HG03066 (cell line): ENCODE data around the gene ENPP7.

Experiments
- ATAC-seq: cut with Tn5 transposase; IDR thresholded peaks from one replicate; pipeline ENCODE4 v1.9.1; 2021; ENCODE audit warnings: low read depth; ENCODE audit not compliant: unreplicated experiment

ENPP7 gene

DNA sequence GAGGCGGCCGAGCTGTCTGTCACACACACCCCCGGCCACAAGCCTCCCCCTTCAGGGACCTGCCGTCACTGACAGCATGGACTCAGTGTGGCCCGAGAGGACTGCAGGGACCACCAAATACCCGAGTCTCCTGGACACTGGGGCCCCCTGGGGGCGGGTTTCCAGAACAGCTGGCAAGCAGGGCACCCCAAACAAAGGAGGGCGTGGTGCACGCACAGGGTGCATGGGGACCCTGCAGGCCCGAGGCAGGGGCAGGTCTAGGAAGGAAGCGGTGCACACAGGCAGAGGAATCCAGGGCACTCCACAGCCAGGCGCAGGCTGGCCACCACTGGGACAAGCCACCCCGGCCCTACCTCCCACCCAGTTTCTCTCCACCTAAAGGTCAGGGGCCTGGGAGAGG is 28.7 kb upstream of the ENPP7 start:
- no peak for ATAC-seq

GRCh38 chr17:79702550-79703236 is 28.1 kb upstream of the ENPP7 start:
- ATAC-seq: no peak

DNA sequence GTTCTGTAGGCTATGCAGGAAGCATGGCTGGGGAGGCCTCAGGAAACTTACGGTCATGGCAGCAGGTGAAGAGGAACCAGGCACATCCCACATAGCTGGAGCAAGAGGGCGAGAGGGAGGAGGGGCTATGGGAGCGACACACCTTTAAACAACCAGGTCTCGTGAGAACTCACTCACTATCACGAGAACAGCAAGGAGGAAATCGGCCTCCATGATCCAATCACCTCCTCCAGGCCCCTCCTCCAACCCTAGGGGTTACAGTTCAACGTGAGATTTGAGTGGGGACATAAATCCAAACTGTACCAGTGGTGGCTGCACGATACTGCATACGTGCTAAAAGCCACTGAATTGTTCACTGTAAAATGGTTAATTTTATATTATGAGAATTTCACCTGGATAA is 26.1 kb upstream of the ENPP7 start:
- ATAC-seq: no peak

DNA sequence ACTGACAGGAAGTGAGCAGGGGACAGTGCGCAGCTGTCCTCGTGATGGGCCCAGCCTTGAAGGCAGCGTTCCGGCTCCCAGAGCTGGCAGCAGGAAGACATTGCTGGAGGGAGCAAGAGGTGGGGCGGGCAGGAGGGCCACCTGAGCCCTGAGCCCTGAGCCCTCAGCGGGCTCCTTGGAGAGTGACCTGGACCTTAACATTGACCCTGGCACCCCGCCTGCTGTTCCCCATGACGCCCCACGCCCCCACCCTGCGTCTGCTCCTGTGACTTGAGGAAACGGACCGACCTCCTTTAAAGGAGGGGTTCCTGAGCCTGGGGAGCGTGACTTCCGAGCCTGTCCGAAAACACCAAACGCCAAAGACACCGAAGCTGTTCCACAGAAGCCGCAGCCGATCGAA is 25.1 kb upstream of the ENPP7 start:
- ATAC-seq: no peak

DNA sequence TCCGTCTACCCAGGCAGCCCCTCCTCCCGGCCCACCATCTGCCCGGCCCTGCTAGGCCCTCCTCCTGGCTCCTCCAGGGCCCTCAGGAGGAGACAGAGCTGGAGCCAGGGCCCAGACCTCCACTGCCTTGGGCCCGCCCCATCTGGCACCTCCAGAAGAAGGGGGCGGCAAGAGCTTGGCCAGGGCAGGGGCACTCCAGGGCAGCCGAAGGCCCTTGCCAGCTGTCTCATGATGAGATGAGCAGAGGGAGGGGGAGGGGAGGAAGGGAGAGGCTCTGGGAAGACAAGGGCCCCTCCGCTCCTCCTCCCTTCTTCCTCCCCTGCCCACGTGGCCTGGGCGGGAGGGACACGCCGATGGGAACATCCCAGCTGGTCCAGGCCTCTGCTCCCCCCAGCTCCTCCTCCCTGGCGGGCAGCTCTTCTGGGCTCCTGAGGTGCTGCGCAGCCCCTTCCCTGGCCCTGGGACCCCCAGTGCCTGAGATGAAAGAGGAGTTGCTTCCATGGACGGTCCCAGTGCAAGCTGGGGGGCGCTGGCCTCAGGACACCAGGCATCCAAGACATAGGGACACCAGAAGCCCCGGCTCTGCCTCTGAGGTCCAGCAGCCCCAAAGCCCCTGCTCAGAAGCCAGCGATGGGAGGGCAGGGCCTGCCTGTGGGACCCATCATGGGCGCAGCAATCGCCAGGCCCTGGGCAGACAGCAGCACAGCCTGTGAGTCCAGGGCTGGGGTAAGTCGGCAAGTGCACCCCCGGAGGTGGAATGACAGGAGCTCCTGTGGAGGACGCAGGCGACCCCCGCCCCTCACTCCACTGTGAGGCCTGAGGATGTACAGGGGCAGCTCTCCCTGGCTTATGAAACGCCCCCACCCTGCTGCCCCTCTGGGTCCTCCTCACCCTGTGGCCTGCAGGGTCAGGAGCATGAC is 23.6 kb upstream of the ENPP7 start:
- ATAC-seq: no peak

- no peak for ATAC-seq
Measured at GRCh38 chr17:79707931-79708891, 22.5 kb upstream of the ENPP7 start.

DNA sequence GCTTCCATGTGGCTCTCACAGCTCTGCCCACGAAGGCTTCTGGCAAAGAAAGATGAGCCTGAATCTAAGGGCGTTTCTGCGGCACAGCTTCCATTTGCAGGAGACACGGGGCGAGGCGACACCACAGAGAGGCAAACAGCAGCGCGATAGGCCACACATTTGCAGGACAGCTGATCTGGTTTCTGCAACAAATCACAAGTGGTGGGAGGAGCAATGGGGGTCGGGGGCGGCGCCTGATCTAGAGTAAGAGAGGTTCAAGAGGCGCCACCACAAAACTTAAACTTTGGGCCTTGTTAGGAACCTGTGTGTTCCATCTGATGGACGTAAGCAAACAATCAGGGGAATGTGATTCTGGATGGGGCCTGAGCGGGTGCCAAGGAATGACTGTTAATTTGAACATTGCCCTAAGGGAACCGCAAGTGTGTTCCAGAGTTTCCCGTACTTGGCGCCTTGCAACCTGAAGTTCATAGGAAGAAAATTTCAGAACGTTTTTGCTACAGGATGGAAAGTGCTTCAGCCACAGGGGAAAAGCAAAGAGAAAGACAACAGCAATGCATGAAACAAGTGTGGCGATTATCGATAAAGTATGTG is 18.9 kb upstream of the ENPP7 start:
- ATAC-seq: no peak

- no peak for ATAC-seq
Measured at GRCh38 chr17:79713391-79713790, 17.4 kb upstream of the ENPP7 start.

DNA sequence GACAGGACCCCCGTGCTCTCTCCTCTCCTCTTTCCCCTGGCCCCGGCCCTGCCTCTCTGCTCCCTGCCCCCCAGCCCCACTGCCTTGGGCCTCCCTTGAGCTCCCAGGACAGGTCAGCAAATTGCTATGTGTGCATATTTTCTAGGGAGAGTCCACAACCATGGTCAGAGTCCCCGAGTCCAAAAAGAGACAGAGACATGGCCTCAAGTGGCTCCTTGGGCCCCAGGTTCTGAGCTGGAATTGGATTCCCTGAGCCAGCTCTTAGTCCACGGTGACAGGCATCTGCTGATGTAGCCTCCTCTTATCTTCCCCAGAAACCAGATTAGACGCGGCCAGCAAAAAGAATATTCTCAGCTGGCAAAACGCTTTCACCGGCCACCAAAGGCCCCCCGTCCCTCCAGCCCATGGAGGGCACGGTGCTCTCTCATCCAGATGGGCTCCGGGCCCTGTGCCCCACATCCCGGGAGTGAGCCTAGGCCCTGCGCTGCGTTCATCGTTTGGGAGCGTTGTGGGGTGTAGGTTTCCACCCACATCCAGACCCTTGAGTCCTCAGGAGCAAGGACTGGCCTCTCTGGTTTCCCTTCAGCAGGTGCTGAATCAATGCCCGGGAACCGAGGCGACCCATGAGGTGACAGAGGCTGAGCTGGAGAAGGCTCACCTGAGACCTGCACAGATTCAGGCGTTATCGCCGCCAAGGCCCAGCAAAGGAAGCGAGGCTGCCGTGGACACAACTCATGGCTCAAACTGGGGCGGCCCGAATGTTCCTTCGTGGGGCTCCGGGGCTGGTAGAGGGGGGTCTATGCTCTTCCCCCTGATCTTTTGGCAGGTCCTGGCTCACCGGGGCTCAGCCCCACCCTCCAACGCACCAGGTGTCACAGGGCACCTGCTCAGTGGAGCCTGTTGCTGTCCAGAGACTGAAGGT is 16.3 kb upstream of the ENPP7 start:
- no peak for ATAC-seq

GRCh38 chr17:79715098-79715942 is 15.4 kb upstream of the ENPP7 start:
- no peak for ATAC-seq

GRCh38 chr17:79715943-79716797 is 14.6 kb upstream of the ENPP7 start:
- ATAC-seq: no peak

GRCh38 chr17:79720705-79721292 is 9.9 kb upstream of the ENPP7 start:
- no peak for ATAC-seq

GRCh38 chr17:79721993-79722671 is 8.6 kb upstream of the ENPP7 start:
- ATAC-seq: no peak

DNA sequence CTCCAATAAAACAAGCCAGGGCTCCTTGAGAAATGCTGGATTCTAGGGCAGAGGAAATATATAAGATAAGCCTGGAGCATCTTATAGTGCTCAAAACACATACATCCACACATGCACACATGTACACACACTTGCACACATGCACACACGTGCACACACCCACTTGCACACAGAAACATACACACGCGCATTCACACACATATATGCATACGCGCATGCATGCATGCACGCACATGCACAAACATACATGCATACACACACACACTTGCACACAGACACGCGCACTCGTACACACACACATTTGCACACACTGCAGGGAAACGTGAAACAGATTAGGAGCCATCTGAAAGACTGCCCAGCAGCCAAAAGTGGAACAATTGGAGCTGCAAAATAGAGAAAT is 8.0 kb upstream of the ENPP7 start:
- no peak for ATAC-seq

GRCh38 chr17:79728169-79728907 is 2.4 kb upstream of the ENPP7 start:
- peak; percentile 52 for ATAC-seq

DNA sequence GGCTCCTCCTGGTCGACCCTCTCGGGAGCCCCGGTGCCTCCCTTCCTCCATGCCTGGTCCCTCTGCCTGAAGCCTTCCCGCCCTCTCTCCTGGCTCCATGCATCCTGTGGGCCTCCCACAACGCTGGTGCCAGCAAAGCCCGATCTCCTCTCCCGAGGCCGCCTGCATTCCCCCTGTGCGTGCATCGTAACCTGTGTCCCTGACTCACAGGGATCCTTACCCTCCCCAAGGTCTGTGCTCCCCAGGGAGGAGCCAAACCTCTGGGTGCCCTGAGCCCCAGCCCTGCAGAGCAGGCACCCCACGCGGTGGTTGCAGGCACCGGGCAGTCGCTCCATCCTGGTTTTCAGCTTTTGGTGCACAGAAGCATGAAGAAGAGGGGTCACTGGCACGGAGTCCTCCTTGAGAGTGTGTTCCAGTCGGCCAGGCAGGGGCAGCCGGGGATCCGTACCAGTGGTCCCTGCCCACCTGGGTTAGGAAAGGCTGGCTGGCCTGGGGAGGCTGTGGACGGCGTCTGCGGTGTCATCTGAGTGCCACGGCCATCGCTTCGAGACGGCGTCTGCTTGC is 1.8 kb upstream of the ENPP7 start:
- ATAC-seq: no peak
